Activated gamma-delta T cell treated with anti-CD3 and anti-CD28 coated beads, Interleukin-2, amount 50 U/mL, for 16 hours (primary cell): ENCODE data around the gene SLC66A1.

ENCODE experiments used
- DNase-seq: peaks from one replicate; pipeline ENCODE4 v3.0.0-alpha.2; 2020; ENCODE audit warnings: low read depth

The SLC66A1 gene

GRCh38 chr1:19363536-19364152 is 51.5 kb downstream of the SLC66A1 start:
- no peak for DNase-seq

GRCh38 chr1:19365721-19366120 is 53.6 kb downstream of the SLC66A1 start:
- DNase-seq = no peak

GRCh38 chr1:19366599-19367536 is 54.7 kb downstream of the SLC66A1 start:
- no peak for DNase-seq

- no peak for DNase-seq
These were observed 55.5 kb downstream of the SLC66A1 start for GRCh38 chr1:19367584-19368041.

- DNase-seq = no peak
These were observed 55.9 kb downstream of the SLC66A1 start for GRCh38 chr1:19368050-19368449.

GRCh38 chr1:19368964-19369363 is 56.8 kb downstream of the SLC66A1 start:
- no peak for DNase-seq

- DNase-seq = no peak
These were observed 57.4 kb downstream of the SLC66A1 start for GRCh38 chr1:19369396-19370090.

- no peak for DNase-seq
These were observed 58.5 kb downstream of the SLC66A1 start for GRCh38 chr1:19370453-19371170.

- no peak for DNase-seq
These were observed 59.4 kb downstream of the SLC66A1 start for GRCh38 chr1:19371226-19372135.

- no peak for DNase-seq
These were observed 60.0 kb downstream of the SLC66A1 start for GRCh38 chr1:19372136-19372514.

GRCh38 chr1:19372602-19373001 is 60.5 kb downstream of the SLC66A1 start:
- no peak for DNase-seq

- DNase-seq = no peak
These were observed 61.3 kb downstream of the SLC66A1 start for GRCh38 chr1:19373211-19374082.

- DNase-seq = no peak
These were observed 62.1 kb downstream of the SLC66A1 start for GRCh38 chr1:19374083-19374801.

GRCh38 chr1:19374926-19375325 is 62.8 kb downstream of the SLC66A1 start:
- DNase-seq = no peak

- no peak for DNase-seq
These were observed 63.7 kb downstream of the SLC66A1 start for GRCh38 chr1:19375631-19376400.

- no peak for DNase-seq
These were observed 64.6 kb downstream of the SLC66A1 start for GRCh38 chr1:19376428-19377372.
